C4-2B (cell line): Measurements from ENCODE around the gene PDE4D.

Experiments
- H3K27ac ChIP-seq: fragments of 450-650 bp; 2 replicates; pipeline ENCODE4 v1.5.1; 2017
- ZFX ChIP-seq: fragments of 450-650 bp; IDR thresholded peaks from 2 replicates; pipeline ENCODE4 v1.6.1; 2017
- TF ChIP-seq, protein P1 (sequence below): fragments of 450-650 bp; conservative IDR thresholded peaks from 2 replicates; pipeline ENCODE4 v1.5.1; 2017; ENCODE audit warnings: mild to moderate bottlenecking

The PDE4D gene

DNA sequence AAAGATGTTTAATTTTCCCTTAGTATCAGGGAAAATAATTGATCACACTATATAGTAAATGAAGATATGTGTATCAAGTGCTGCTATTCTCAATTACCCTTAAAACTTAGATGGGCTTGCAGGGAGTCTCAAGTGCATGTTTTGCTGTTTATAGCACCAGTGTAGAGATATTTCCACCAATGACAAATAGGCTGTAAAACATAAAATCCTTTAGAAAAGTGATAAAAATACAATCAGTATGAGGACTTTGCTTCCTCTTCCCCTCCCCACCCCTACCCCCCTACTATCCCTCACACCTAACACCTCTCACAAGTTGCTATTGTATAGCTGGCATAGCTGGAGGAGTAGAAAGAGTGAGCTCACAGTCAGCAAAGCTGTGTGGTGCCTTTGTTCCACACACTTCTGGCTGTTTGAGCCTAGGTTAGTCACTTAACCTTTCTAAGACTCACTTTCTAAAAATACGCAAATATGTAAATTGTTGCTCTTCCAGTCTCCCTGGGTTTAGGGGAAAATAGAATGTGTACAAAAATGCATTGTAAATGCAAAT, 93.1 kb downstream of the PDE4D start:
- TF ChIP-seq ZFX = no peak
- TF ChIP-seq, protein P1, sequence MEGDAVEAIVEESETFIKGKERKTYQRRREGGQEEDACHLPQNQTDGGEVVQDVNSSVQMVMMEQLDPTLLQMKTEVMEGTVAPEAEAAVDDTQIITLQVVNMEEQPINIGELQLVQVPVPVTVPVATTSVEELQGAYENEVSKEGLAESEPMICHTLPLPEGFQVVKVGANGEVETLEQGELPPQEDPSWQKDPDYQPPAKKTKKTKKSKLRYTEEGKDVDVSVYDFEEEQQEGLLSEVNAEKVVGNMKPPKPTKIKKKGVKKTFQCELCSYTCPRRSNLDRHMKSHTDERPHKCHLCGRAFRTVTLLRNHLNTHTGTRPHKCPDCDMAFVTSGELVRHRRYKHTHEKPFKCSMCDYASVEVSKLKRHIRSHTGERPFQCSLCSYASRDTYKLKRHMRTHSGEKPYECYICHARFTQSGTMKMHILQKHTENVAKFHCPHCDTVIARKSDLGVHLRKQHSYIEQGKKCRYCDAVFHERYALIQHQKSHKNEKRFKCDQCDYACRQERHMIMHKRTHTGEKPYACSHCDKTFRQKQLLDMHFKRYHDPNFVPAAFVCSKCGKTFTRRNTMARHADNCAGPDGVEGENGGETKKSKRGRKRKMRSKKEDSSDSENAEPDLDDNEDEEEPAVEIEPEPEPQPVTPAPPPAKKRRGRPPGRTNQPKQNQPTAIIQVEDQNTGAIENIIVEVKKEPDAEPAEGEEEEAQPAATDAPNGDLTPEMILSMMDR = peak; percentile 53
- H3K27ac ChIP-seq = no peak overlapping the region

DNA sequence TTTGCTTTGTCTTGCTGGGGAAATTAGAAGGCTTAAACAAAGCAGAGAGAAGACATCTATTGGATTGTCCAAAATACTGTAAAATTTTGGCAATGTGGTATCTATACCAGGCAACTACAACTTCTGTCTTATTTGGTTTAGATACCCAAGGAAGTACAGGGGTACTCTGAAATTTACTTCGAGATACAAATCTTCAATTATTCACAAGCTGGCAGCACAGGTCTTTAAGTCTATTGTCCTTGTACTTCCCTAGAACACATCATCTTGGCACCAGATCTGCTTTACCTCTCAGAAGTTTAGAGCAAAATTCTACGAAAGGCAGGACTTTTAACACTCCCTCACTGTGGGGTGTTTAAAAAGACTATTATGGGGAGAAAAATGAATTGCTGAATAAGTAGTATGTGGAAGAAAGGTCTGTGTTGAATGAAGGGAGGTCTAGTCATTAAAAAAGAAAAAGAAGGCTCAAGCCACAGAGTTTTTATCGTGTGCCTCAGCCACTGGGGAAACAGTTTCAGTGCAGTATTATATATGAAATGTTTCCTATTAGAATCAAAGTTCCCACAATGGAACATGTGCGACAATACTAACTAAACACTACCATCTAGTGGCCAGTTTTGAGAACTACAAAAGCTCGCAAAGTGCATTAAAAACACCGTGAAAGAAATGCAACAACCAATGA, 93.7 kb downstream of the PDE4D start:
- TF ChIP-seq, protein P1 = peak; percentile 81
- TF ChIP-seq ZFX = no peak
- no peak overlapping the region for H3K27ac ChIP-seq

DNA sequence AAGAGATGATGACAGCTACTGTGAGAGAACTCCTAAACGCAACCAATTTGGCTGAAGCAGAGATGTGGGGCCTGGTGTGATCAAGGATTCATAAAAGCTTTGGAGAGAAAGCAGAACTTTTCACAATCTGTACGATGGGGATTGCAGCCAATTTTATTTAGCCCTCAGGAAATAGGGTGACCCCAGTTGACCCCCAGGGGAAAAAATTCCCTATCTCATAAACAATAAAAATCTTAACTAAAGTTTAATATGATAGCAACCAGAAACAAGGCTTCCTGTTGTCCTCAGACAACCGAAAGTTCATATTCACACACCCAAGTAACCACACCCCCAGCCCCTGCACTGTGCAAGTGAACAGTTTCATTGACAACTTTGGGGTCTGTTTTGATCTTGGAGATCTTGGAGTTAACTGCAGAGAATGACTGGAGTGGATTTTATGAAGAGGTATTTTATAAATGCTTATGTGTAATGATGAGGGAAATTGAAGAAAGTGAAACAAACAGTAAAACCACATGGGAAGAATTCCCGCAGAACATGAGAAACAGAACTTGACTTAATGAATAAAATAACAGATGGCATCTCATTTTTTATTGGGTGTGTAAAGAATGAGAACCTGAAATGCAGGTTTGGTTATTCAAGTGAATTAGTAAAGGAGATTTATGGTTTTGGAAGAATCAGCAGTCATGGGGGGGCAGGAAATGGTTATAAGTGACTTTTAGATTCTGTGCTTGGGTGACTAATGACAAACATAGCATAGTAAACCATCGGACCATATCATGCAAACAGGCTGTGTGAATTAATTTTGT, 94.5 kb downstream of the PDE4D start:
- H3K27ac ChIP-seq = peak overlapping the region; percentile 47; the same call in 1 of the 2 replicates
- TF ChIP-seq, protein P1 = no peak
- TF ChIP-seq ZFX = no peak

DNA sequence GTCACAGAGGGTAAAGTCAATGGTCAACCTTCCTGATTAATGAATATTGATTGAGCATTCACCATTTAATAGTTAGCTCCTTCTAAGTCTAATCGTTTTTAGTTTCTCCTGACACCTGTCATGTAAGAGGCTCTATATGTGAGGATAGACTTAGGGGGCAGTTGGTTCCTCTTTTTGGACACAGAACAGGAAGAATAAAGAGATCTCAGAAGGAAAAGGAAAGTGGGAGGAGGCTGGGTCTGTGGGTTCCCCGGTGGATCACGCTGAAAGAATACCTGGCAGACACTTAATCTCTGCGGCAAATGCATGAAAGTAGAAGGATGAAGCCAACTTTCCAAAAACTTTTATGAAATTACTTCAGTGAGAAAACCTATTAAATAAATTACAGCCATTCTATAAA, 98.4 kb downstream of the PDE4D start:
- no peak overlapping the region for H3K27ac ChIP-seq
- TF ChIP-seq, protein P1 = no peak
- no peak for TF ChIP-seq ZFX

DNA sequence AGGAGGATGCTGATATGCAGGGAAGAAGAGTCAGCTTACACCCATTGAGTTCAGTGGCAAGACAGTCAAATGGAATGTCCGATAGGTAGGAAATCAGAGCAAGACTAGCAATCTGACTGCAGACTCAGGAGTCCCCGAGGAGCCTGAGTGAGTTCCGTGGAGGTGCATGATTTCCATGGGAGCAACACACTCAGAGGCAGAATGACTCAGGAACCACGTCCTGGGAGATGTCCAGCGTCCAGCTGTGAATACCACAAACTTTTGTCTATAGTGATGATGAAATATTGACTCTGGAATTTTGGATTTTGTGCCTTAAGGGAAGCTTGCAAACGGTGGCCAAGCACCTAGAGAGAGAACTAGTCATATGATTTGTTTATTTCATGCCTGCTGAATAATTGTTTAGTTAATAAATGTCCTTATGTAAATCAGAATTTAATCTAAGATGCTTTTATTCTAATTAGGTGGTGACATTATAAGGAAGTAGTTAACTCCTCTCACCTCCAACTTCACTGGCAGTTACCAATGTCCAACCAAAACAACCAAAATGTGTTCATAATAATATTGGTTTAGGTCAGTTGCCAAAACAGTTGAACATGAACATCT, 100.4 kb downstream of the PDE4D start:
- no peak for TF ChIP-seq ZFX
- TF ChIP-seq, protein P1 = no peak
- no peak overlapping the region for H3K27ac ChIP-seq

DNA sequence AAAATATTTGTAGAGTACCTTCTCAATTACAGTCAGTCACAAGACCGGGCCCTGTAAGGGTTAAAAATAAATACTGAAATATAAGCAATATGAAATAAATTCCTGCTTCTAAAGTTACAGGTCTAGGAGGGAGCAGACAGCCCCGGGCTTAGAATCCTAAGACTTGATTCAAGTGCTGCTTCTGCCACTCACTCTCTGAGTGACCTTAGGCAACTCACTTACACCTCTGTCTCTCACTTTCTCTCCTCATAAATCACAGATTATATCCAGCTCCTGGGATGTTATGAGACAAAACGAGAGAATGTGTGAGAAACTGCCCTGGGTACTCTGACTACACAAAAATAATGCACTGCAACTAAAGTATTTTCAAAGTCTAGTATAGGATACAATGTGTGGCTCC, 101.9 kb downstream of the PDE4D start:
- H3K27ac ChIP-seq = no peak overlapping the region
- no peak for TF ChIP-seq ZFX
- TF ChIP-seq, protein P1 = no peak
